A673 (cell line): ENCODE results near the gene FXN.

Experiments
- EZH2 ChIP-seq: fragments of 200-600 bp; sonication (generic); IDR thresholded peaks from 2 replicates; pipeline ENCODE4 v1.6.1; 2017; ENCODE audit warnings: borderline replicate concordance, low read depth, mild to moderate bottlenecking, mixed read lengths, antibody characterized with exemption, low read length; ENCODE audit not compliant: poor library complexity, severe bottlenecking
- TF ChIP-seq, protein P1 (sequence below): fragments of 300-800, 200-600 bp; sonication (generic); conservative IDR thresholded peaks from 2 replicates; pipeline ENCODE4 v1.5.1; 2017; ENCODE audit warnings: low read depth, mild to moderate bottlenecking, antibody characterized with exemption, low read length, moderate library complexity, mixed read lengths

DNA sequence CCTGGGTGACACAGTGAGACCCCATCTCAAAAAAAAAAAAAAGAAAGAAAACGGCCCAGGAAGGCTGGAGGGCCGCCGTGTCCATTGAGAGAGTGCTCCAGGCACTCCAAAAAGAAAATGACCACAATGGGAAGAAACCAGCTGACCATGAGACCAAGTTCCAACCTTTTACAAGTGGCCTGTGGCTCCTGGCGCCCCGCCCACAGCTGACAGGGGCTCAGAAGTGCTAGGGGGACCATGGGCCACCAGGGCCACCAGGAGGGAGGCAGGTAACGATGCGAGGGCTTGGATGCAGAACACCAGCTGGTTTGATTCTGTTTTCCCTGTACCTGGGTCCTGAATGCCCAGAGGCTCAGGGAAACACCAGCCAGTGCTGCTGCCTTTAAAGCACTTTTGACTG, 34.6 kb downstream of the FXN start:
- TF ChIP-seq, protein P1, sequence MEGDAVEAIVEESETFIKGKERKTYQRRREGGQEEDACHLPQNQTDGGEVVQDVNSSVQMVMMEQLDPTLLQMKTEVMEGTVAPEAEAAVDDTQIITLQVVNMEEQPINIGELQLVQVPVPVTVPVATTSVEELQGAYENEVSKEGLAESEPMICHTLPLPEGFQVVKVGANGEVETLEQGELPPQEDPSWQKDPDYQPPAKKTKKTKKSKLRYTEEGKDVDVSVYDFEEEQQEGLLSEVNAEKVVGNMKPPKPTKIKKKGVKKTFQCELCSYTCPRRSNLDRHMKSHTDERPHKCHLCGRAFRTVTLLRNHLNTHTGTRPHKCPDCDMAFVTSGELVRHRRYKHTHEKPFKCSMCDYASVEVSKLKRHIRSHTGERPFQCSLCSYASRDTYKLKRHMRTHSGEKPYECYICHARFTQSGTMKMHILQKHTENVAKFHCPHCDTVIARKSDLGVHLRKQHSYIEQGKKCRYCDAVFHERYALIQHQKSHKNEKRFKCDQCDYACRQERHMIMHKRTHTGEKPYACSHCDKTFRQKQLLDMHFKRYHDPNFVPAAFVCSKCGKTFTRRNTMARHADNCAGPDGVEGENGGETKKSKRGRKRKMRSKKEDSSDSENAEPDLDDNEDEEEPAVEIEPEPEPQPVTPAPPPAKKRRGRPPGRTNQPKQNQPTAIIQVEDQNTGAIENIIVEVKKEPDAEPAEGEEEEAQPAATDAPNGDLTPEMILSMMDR: no peak
- no peak for TF ChIP-seq EZH2
